GM12878 (cell line): ENCODE results near the gene UST. TPM values are rescaled to one million over a fixed set of nuclear protein-coding genes. Genes with fewer than 3 reads are reported as not detected.

Source experiments
- ATAC-seq: fragments of 200-7000 bp; cut with Tn5 transposase; 3 replicates; pipeline ENCODE4 v1.9.1; 2020; ENCODE audit warnings: mild to moderate bottlenecking, moderate library complexity
- BruUV-seq: library from RNA; stranded (reverse); fragments of 400-500 nt; replicated peaks from 2 replicates; lab custom pipeline; 2021; lab: Mats Ljungman, UMichigan
- CTCF ChIA-PET: fragments of 300-600 bp; sonication (Branson Sonifier 250); formaldehyde crosslinking; extraction: SDS; loops from one replicate; lab custom pipeline; 2021; ENCODE audit warnings: inconsistent platforms; lab: Yijun Ruan, JAX
- POLR2A ChIA-PET: fragments of 350-600 bp; formaldehyde crosslinking; extraction: SDS; loops from one replicate; lab custom pipeline; 2021; ENCODE audit warnings: inconsistent platforms; lab: Charles Lee
- RAD21 ChIA-PET: fragments of 300-600 bp; sonication (Branson Sonifier 250); formaldehyde crosslinking; loops from one replicate; lab custom pipeline; 2023; ENCODE audit warnings: antibody characterized with exemption; ENCODE audit not compliant: unreplicated experiment; lab: Charles Lee
- SMC1A ChIA-PET: fragments of 300-600 bp; sonication (Branson Sonifier 250); formaldehyde crosslinking; loops from one replicate; lab custom pipeline; 2023; ENCODE audit not compliant: unreplicated experiment, uncharacterized antibody; lab: Charles Lee
- DNase-seq: peaks from one replicate; pipeline ENCODE4 v3.0.0-alpha.2; 2011; ENCODE audit warnings: low read depth, low spot score
- FAIRE-seq: peaks from 3 replicates; lab custom pipeline; 2011; peaks lifted over from hg19 to GRCh38; lab: Jason Lieb, UNC
- H2AFZ ChIP-seq: 2 replicates; pipeline ENCODE4 v1.6.0; 2011; ENCODE audit warnings: low read depth, low read length, control low read depth; ENCODE audit not compliant: control insufficient read depth
- H3K27ac ChIP-seq: 2 replicates; pipeline ENCODE4 v1.5.1; 2011; ENCODE audit warnings: control low read depth; ENCODE audit not compliant: control insufficient read depth, insufficient read depth
- H3K27me3 ChIP-seq, 2 experiments: replicated peaks in 1 of 2; 2 replicates each; pipeline versions ENCODE4 v1.6.0 to v1.6.1; 2011; ENCODE audit warnings: low read length in 1 of 2; ENCODE audit not compliant: control insufficient read depth in 2 of 2, insufficient read depth in 2 of 2
- H3K36me3 ChIP-seq, 2 experiments: 2 replicates each; pipeline ENCODE4 v1.5.1; 2011; ENCODE audit warnings: low read length in 1 of 2; ENCODE audit not compliant: control insufficient read depth in 2 of 2, insufficient read depth in 2 of 2
- H3K4me1 ChIP-seq: 2 replicates; pipeline ENCODE4 v1.6.1; 2011; ENCODE audit warnings: mild to moderate bottlenecking, low read length, moderate library complexity, mixed read lengths; ENCODE audit not compliant: control insufficient read depth, insufficient read depth
- H3K4me2 ChIP-seq: 2 replicates; pipeline ENCODE4 v1.6.0; 2011; ENCODE audit warnings: control low read depth; ENCODE audit not compliant: control insufficient read depth, insufficient read depth
- H3K4me3 ChIP-seq: fragments of 200-600 bp; sonication (generic); 2 replicates; pipeline ENCODE4 v1.5.1; 2016
- H3K79me2 ChIP-seq: 2 replicates; pipeline ENCODE4 v1.6.0; 2011; ENCODE audit warnings: low read length; ENCODE audit not compliant: control insufficient read depth, insufficient read depth
- H3K9ac ChIP-seq: 2 replicates; pipeline ENCODE4 v1.8.0; 2011; ENCODE audit warnings: low read length, control low read depth, mixed read lengths; ENCODE audit not compliant: control insufficient read depth, insufficient read depth
- H3K9me3 ChIP-seq: replicated peaks from 3 replicates; pipeline ENCODE4 v1.5.1; 2011; ENCODE audit warnings: mild to moderate bottlenecking, low read length; ENCODE audit not compliant: control insufficient read depth, insufficient read depth
- H4K20me1 ChIP-seq: 2 replicates; pipeline ENCODE4 v1.6.0; 2011; ENCODE audit not compliant: control insufficient read depth, insufficient read depth
- CHD1 ChIP-seq: IDR thresholded peaks from 2 replicates; pipeline ENCODE4 v1.6.1; 2012; ENCODE audit warnings: low read depth, low read length, improper control_type of control experiment
- NBN ChIP-seq: fragments of 450-650 bp; IDR thresholded peaks from 2 replicates; pipeline ENCODE4 v1.6.1; 2016
- PAX5 ChIP-seq: IDR thresholded peaks from 2 replicates; pipeline ENCODE4 v1.6.1; 2011; ENCODE audit warnings: low read depth, low read length, borderline replicate concordance
- SREBF2 ChIP-seq: IDR thresholded peaks from 2 replicates; pipeline ENCODE4 v1.6.1; 2012; ENCODE audit warnings: mild to moderate bottlenecking, low read length
- TBL1XR1 ChIP-seq: IDR thresholded peaks from 2 replicates; pipeline ENCODE4 v1.6.1; 2012; ENCODE audit warnings: low read depth, low read length, improper control_type of control experiment
- ZNF217 ChIP-seq: fragments of 450-650 bp; IDR thresholded peaks from 2 replicates; pipeline ENCODE4 v1.6.1; 2017; ENCODE audit warnings: antibody characterized with exemption, mild to moderate bottlenecking
- WGBS: methylation state at CpG from one replicate; pipeline ENCODE4 v1.1.6; 2016; ENCODE audit warnings: low lambda C conversion rate; ENCODE audit not compliant: insufficient replicate concordance, insufficient coverage; ENCODE audit errors: missing lambda C conversion rate; 5-methylcytosine and 5-hydroxymethylcytosine counted together
- in situ Hi-C: fragments of 300-500 bp; cut with MboI; formaldehyde crosslinking; loops from 9 replicates; pipeline ENCODE4 v1.14.3; 2018; ENCODE audit warnings: mixed read lengths
- intact Hi-C: fragments of 100-400 bp; cut with micrococcal nuclease; formaldehyde crosslinking; loops from one replicate; pipeline ENCODE4 v1.14.2; 2022; ENCODE audit not compliant: unreplicated experiment
- polyA plus RNA-seq, 11 experiments: library from polyadenylated mRNA; depleted of rRNA in 4 of 11; unstranded in 6 of 11; stranded (reverse) in 5 of 11; fragments of >200 nt; fragmentation: Nextera tagmentation in 4 of 11; fragmentation: Illumina TruSeq in 1 of 11; extraction: Ambion mirVana in 4 of 11; extraction: Trizol in 1 of 11; gene quantifications; 1 replicate in 1 of 11; 2 replicates in 10 of 11; pipeline versions ENCODE4 v1.2.1 to v1.2.3, GENCODE V29; 2011 to 2016; ENCODE audit warnings: inconsistent platforms in 2 of 11, missing spikeins in 2 of 11, low read depth in 1 of 11
- total RNA-seq, 4 experiments: library from RNA; depleted of rRNA in 3 of 4; stranded (reverse); fragments of >200 nt in 3 of 4; fragmentation: Illumina TruSeq in 1 of 4; extraction: Trizol in 1 of 4; gene quantifications; 2 replicates each; pipeline versions ENCODE4 v1.2.1 to v1.2.3, GENCODE V29; 2013 to 2021
- TF ChIP-seq, protein P1 (sequence below): fragments of 450-650 bp; formaldehyde crosslinking; IDR thresholded peaks from 2 replicates; pipeline ENCODE4 v1.4.0; 2020; ENCODE audit warnings: mild to moderate bottlenecking, moderate library complexity

UST gene
- total and polyA plus RNA-seq, 10 of the 15 experiments (the other 5 are each of a cell fraction or from before 2014, with no cell fraction given), result 0.74 to 43.3 (median 2.2) TPM

DNA sequence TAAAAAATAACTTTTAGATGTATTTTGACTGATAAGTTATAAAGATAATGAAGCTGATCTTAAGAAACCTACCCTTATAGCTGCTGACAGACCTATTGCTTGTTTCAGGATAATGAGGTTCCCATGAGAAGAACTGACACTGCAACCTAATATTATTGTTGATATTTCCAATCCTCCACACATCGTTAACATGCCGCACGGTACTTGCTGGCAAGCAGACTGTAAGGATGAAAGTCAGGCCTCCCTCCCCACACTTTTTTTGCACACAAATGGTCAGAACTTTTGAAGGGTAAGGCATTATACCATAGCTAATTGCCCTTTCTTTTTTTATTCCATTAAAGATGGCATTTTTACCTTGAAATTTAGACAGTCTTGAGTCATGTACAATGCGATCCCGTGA lies 210.9 kb downstream of the UST start (continued):
- TF ChIP-seq, protein P1, sequence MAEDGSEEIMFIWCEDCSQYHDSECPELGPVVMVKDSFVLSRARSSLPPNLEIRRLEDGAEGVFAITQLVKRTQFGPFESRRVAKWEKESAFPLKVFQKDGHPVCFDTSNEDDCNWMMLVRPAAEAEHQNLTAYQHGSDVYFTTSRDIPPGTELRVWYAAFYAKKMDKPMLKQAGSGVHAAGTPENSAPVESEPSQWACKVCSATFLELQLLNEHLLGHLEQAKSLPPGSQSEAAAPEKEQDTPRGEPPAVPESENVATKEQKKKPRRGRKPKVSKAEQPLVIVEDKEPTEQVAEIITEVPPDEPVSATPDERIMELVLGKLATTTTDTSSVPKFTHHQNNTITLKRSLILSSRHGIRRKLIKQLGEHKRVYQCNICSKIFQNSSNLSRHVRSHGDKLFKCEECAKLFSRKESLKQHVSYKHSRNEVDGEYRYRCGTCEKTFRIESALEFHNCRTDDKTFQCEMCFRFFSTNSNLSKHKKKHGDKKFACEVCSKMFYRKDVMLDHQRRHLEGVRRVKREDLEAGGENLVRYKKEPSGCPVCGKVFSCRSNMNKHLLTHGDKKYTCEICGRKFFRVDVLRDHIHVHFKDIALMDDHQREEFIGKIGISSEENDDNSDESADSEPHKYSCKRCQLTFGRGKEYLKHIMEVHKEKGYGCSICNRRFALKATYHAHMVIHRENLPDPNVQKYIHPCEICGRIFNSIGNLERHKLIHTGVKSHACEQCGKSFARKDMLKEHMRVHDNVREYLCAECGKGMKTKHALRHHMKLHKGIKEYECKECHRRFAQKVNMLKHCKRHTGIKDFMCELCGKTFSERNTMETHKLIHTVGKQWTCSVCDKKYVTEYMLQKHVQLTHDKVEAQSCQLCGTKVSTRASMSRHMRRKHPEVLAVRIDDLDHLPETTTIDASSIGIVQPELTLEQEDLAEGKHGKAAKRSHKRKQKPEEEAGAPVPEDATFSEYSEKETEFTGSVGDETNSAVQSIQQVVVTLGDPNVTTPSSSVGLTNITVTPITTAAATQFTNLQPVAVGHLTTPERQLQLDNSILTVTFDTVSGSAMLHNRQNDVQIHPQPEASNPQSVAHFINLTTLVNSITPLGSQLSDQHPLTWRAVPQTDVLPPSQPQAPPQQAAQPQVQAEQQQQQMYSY (CRISPR knock-in tag), result no peak
- no peak for TF ChIP-seq NBN

DNA sequence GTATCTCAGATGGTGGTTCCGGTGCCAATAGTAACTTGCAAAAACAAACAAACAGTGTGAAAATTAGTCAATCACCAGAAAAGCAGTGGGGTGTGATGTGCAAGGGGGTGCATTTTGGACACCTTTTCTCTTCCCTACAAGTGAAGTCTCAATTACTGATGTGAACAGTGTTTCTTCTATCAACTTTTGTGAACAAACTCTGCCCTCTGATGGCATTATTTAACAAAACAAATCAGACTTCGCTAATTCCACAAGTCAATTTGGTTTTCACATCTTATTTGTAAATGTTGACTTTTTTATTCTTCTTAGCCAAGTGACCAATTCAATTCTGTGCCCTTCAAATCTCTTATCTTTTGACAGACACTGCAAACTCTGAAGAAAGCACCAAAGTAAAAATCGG lies 212.2 kb downstream of the UST start:
- H3K9ac ChIP-seq, result no peak overlapping the region
- in situ Hi-C loops, result no loop called here
- no peaks in the 10 kb centered on the region for H4K20me1 ChIP-seq
- no peak overlapping the region for H3K27ac ChIP-seq
- ATAC-seq (no peak), FAIRE-seq (no peak), DNase-seq (no peak)
- no peak for TF ChIP-seq TBL1XR1
- TF ChIP-seq ZNF217, result no peak
- TF ChIP-seq NBN, result no peak
- no peak for TF ChIP-seq PAX5
- TF ChIP-seq CHD1, result no peak
- TF ChIP-seq SREBF2, result no peak
- BruUV-seq, result no TSS peak
- intact Hi-C loops, result no loop called here
- no peaks in the 10 kb centered on the region for H3K27me3 ChIP-seq
- H3K79me2 ChIP-seq, result no peaks in the 10 kb centered on the region
- no peak overlapping the region for H3K4me2 ChIP-seq
- H3K4me1 ChIP-seq, result no peaks in the 10 kb centered on the region
- CTCF ChIA-PET, result no interaction called here
- POLR2A ChIA-PET, result no interaction called here
- H3K4me3 ChIP-seq, result no peak overlapping the region
- no peaks in the 10 kb centered on the region for H3K36me3 ChIP-seq
- H2AFZ ChIP-seq, result no peak overlapping the region
- SMC1A ChIA-PET, result interaction anchor here (0.7 to 1.9 kb wide), 2 partner anchors 381 to 734 kb away, joined by 3 to 7 read pairs; no protein-coding TSS in a partner anchor
- 44% methylated on average over 3 of the region's 3 CpGs for WGBS
- peaks cover 3% of the 10 kb centered on the region; the same call in 2 of the 3 replicates for H3K9me3 ChIP-seq
- RAD21 ChIA-PET, result no interaction called here
